ENCODE data around the gene C20orf144. TPM values are rescaled to one million over a fixed set of nuclear protein-coding genes. Genes with fewer than 3 reads are reported as not detected.

C20orf144 gene
- total RNA-seq, 1 experiment from 2014 or later = not detected

DNA sequence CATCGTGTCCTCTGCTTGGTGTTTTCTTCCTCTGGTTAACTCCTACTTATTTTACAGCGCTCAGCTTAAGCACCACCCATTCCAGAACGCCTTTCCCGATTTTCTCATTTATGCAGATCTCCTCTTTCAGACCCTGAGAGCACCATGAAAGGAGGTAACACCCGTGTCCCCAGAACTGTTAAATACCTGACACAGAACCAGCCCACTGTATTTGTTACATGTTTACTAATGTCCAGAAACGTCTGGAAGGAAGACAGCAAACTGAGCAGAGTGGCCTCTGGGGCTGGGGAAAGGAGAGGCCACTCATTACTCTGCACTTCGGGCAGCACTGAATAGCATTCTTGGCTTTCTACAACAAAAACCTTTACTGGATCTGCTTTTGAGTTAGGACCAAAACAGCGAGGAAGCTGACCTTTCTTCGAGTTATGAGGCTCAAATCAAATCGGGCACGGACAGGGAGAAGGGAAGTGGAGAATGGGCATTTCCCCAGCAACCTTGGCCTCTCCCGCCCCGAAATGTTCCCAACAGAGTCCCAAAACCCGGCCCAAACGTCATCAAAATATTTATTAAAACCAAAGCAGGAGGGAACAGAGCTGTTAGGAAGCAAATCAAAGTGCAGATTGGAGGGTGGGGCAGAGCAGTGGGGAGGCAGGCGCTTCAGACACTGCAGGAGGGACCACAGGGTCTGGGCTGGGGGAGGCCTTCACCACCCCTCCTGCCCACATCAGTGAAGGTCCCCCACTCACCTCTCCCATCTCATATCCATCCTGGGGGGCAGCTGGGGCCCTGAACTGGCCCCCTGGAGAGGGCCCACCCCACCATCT is 13.2 kb downstream of the C20orf144 start:
- DNase-seq (ENCODE audit: low read depth, low spot score) = no peak
- TF ChIP-seq CTCF (IDR thresholded peaks at IDR 0.05) (no peak), SIN3A (IDR thresholded peaks at IDR 0.05; ENCODE audit: borderline replicate concordance, insufficient read depth, low read depth, low read length) (no peak), POLR2AphosphoS5 (IDR thresholded peaks at IDR 0.05; ENCODE audit: low read depth, low read length) (no peak), TCF7L2 (IDR thresholded peaks at IDR 0.05; ENCODE audit: low read depth, low read length) (no peak)
- TF ChIP-seq, protein P1, sequence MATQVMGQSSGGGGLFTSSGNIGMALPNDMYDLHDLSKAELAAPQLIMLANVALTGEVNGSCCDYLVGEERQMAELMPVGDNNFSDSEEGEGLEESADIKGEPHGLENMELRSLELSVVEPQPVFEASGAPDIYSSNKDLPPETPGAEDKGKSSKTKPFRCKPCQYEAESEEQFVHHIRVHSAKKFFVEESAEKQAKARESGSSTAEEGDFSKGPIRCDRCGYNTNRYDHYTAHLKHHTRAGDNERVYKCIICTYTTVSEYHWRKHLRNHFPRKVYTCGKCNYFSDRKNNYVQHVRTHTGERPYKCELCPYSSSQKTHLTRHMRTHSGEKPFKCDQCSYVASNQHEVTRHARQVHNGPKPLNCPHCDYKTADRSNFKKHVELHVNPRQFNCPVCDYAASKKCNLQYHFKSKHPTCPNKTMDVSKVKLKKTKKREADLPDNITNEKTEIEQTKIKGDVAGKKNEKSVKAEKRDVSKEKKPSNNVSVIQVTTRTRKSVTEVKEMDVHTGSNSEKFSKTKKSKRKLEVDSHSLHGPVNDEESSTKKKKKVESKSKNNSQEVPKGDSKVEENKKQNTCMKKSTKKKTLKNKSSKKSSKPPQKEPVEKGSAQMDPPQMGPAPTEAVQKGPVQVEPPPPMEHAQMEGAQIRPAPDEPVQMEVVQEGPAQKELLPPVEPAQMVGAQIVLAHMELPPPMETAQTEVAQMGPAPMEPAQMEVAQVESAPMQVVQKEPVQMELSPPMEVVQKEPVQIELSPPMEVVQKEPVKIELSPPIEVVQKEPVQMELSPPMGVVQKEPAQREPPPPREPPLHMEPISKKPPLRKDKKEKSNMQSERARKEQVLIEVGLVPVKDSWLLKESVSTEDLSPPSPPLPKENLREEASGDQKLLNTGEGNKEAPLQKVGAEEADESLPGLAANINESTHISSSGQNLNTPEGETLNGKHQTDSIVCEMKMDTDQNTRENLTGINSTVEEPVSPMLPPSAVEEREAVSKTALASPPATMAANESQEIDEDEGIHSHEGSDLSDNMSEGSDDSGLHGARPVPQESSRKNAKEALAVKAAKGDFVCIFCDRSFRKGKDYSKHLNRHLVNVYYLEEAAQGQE (IDR thresholded peaks at IDR 0.05; ENCODE audit: insufficient read depth in 1 of 2, low read depth in 2 of 2, low read length in 1 of 2) = no peak
- no TSS peak for BruUV-seq (replicated peaks)
- Histone ChIP-seq H3K27me3 (ENCODE audit: control insufficient read depth, insufficient read depth, low read length) (no peaks in the 10 kb centered on the region), H3K4me1 (ENCODE audit: control insufficient read depth, insufficient read depth, low read length) (peaks cover 24% of the 10 kb centered on the region), H3K4me3 (ENCODE audit: low read depth in 2 of 2, low read length in 2 of 2) (peak overlapping the region; percentile 60 to 74), H3K36me3 (ENCODE audit: control insufficient read depth, insufficient read depth, low read length) (peaks cover 6% of the 10 kb centered on the region; the same call in 1 of the 2 replicates), H3K27ac (ENCODE audit: low read length) (peak overlapping the region; percentile 94), H3K9me3 (ENCODE audit: control insufficient read depth, insufficient read depth, low read depth, low read length) (no peaks in the 10 kb centered on the region)
- ChIA-PET CTCF (no interaction called here), POLR2A (interaction anchor here (0.6 kb wide), 1 partner anchor 111 kb away, joined by 4 read pairs; no protein-coding TSS in a partner anchor)
- in situ Hi-C loops (cut with HindIII; ENCODE audit: low pct_unique_long_range_greater_than_20kb, low sequenced_read_pairs) (no loop called here), intact Hi-C loops (cut with micrococcal nuclease; ENCODE audit: unreplicated experiment) (no loop called here)
- ATAC-seq = peak; percentile 11

- Histone ChIP-seq H3K27me3 (ENCODE audit: control insufficient read depth, insufficient read depth, low read length) (no peaks in the 10 kb centered on the region), H3K4me1 (ENCODE audit: control insufficient read depth, insufficient read depth, low read length) (peaks cover 24% of the 10 kb centered on the region), H3K9me3 (ENCODE audit: control insufficient read depth, insufficient read depth, low read depth, low read length) (no peaks in the 10 kb centered on the region), H3K4me3 (ENCODE audit: low read depth in 2 of 2, low read length in 2 of 2) (no peak overlapping the region), H3K36me3 (ENCODE audit: control insufficient read depth, insufficient read depth, low read length) (peaks cover 6% of the 10 kb centered on the region; the same call in 1 of the 2 replicates), H3K27ac (ENCODE audit: low read length) (peak overlapping the region; percentile 94; the same call in 1 of the 2 replicates)
- intact Hi-C loops (cut with micrococcal nuclease; ENCODE audit: unreplicated experiment) = no loop called here
- TF ChIP-seq SIN3A (IDR thresholded peaks at IDR 0.05; ENCODE audit: borderline replicate concordance, insufficient read depth, low read depth, low read length) (no peak), POLR2AphosphoS5 (IDR thresholded peaks at IDR 0.05; ENCODE audit: low read depth, low read length) (no peak), CTCF (IDR thresholded peaks at IDR 0.05) (no peak)
- TF ChIP-seq, protein P1 (IDR thresholded peaks at IDR 0.05; ENCODE audit: insufficient read depth in 1 of 2, low read depth in 2 of 2, low read length in 1 of 2) = no peak
- BruUV-seq (replicated peaks) = no TSS peak
- in situ Hi-C loops (cut with HindIII; ENCODE audit: low pct_unique_long_range_greater_than_20kb, low sequenced_read_pairs) = no loop called here
- ChIA-PET CTCF (no interaction called here), POLR2A (no interaction called here)
- DNase-seq (ENCODE audit: low read depth, low spot score) (no peak), ATAC-seq (no peak)
Measured at GRCh38 chr20:33676121-33676520, 14.0 kb downstream of the C20orf144 start.
